Activated T-cell treated with anti-CD3 and anti-CD28 coated beads, Interleukin-2, amount 50 U/mL, for 72 hours (primary cell): ENCODE results near the gene ARAF. TPM values are rescaled to one million over a fixed set of nuclear protein-coding genes. Genes with fewer than 3 reads are reported as not detected.
"Not testable (repeated sequence)": the region's sequence is repeated elsewhere in the genome, so short reads cannot be mapped to it uniquely, and the experiment has no call there.

Experiments used
- ATAC-seq, 2 donors: fragments of 150-1000 bp; cut with Tn5 transposase; replicated peaks in 1 of 2; 2 replicates each; pipeline ENCODE4 v1.10.0; 2021; ENCODE audit warnings: moderate library complexity in 2 of 2, mild to moderate bottlenecking in 1 of 2
- DNase-seq, 2 donors: peaks; one replicate each; pipeline ENCODE4 v3.0.0; 2021 to 2022; ENCODE audit warnings: mixed read lengths in 1 of 2
- H3K27ac Mint-ChIP-seq: one replicate; pipeline ENCODE4 v1.8.0; 2022; ENCODE audit warnings: mild to moderate bottlenecking, moderate library complexity, mixed read lengths
- H3K27me3 Mint-ChIP-seq: one replicate; pipeline ENCODE4 v1.8.0; 2022; ENCODE audit warnings: low read depth, mixed read lengths
- H3K36me3 Mint-ChIP-seq, 2 donors: one replicate each; pipeline ENCODE4 v1.8.0; 2022; ENCODE audit warnings: mixed read lengths in 2 of 2, mild to moderate bottlenecking in 1 of 2; ENCODE audit not compliant: insufficient read depth in 2 of 2
- H3K4me1 Mint-ChIP-seq: one replicate; pipeline ENCODE4 v1.8.0; 2022; ENCODE audit warnings: low read depth, mixed read lengths
- H3K4me3 Mint-ChIP-seq, 2 donors: one replicate each; pipeline ENCODE4 v1.8.0; 2022; ENCODE audit warnings: mild to moderate bottlenecking in 2 of 2, mixed read lengths in 2 of 2, moderate library complexity in 2 of 2
- H3K9me3 Mint-ChIP-seq, 2 donors: one replicate each; pipeline ENCODE4 v1.8.0; 2022; ENCODE audit warnings: mixed read lengths in 2 of 2
- total RNA-seq, 2 donors: library from RNA; stranded (reverse); gene quantifications; one replicate each; pipeline ENCODE4 v1.2.3, GENCODE V29; 2022

The ARAF gene
- total RNA-seq, 2 donors from 2014 or later = 94.7 to 97.5 TPM

- H3K36me3 Mint-ChIP-seq = no peaks in the 10 kb centered on the region
- H3K27me3 Mint-ChIP-seq = peaks cover 3% of the 10 kb centered on the region
- ATAC-seq (no peak), DNase-seq (no peak)
- peak overlapping the region; percentile 57 to 88 for H3K4me3 Mint-ChIP-seq
- peaks cover 41% of the 10 kb centered on the region for H3K4me1 Mint-ChIP-seq
- no peaks in the 10 kb centered on the region for H3K9me3 Mint-ChIP-seq
- peak overlapping the region; percentile 53 for H3K27ac Mint-ChIP-seq
Observed at GRCh38 chrX:47583240-47583861, 22.3 kb downstream of the ARAF start.

- H3K27ac Mint-ChIP-seq = no peak overlapping the region
- H3K27me3 Mint-ChIP-seq = no peaks in the 10 kb centered on the region
- H3K36me3 Mint-ChIP-seq = no peaks in the 10 kb centered on the region
- no peak overlapping the region for H3K4me3 Mint-ChIP-seq
- no peaks in the 10 kb centered on the region for H3K9me3 Mint-ChIP-seq
- ATAC-seq = no peak
- no peak for DNase-seq
- H3K4me1 Mint-ChIP-seq = peaks cover 29% of the 10 kb centered on the region
Observed at GRCh38 chrX:47584714-47585113, 23.7 kb downstream of the ARAF start.

- Mint-ChIP-seq H3K4me3 (no peak overlapping the region), H3K27me3 (no peaks in the 10 kb centered on the region), H3K27ac (no peak overlapping the region), H3K4me1 (peaks cover 25% of the 10 kb centered on the region), H3K9me3 (no peaks in the 10 kb centered on the region), H3K36me3 (no peaks in the 10 kb centered on the region)
- DNase-seq (no peak), ATAC-seq (no peak)
Observed at GRCh38 chrX:47585273-47585672, 24.3 kb downstream of the ARAF start.

- Mint-ChIP-seq H3K9me3 (no peaks in the 10 kb centered on the region), H3K36me3 (no peaks in the 10 kb centered on the region), H3K4me3 (no peak overlapping the region), H3K27ac (no peak overlapping the region), H3K4me1 (peaks cover 23% of the 10 kb centered on the region), H3K27me3 (no peaks in the 10 kb centered on the region)
- ATAC-seq = no peak
- DNase-seq = no peak
Observed at GRCh38 chrX:47586043-47586787, 25.2 kb downstream of the ARAF start.

- DNase-seq (no peak), ATAC-seq (no peak)
- Mint-ChIP-seq H3K9me3 (no peaks in the 10 kb centered on the region), H3K27me3 (no peaks in the 10 kb centered on the region), H3K27ac (no peak overlapping the region), H3K4me1 (peaks cover 12% of the 10 kb centered on the region), H3K4me3 (no peak overlapping the region), H3K36me3 (no peaks in the 10 kb centered on the region)
Observed at GRCh38 chrX:47587091-47587891, 26.3 kb downstream of the ARAF start.

GRCh38 chrX:47587906-47588735, 27.1 kb downstream of the ARAF start:
- Mint-ChIP-seq H3K36me3 (no peaks in the 10 kb centered on the region), H3K4me1 (peaks cover 9% of the 10 kb centered on the region), H3K9me3 (no peaks in the 10 kb centered on the region), H3K27ac (no peak overlapping the region), H3K4me3 (no peak overlapping the region), H3K27me3 (no peaks in the 10 kb centered on the region)
- ATAC-seq = no peak
- DNase-seq = no peak

- Mint-ChIP-seq H3K27ac (no peak overlapping the region), H3K9me3 (no peaks in the 10 kb centered on the region), H3K4me3 (no peak overlapping the region), H3K4me1 (no peaks in the 10 kb centered on the region), H3K27me3 (no peaks in the 10 kb centered on the region), H3K36me3 (peaks cover 0 to 2% of the 10 kb centered on the region in 2 donors)
- DNase-seq (no peak), ATAC-seq (no peak)
Observed at GRCh38 chrX:47590984-47591383, 30.0 kb downstream of the ARAF start.

GRCh38 chrX:47593522-47593921, 32.5 kb downstream of the ARAF start:
- DNase-seq (no peak), ATAC-seq (no peak)
- H3K9me3 Mint-ChIP-seq = peaks cover 4 to 7% of the 10 kb centered on the region in 2 donors
- no peak overlapping the region for H3K4me3 Mint-ChIP-seq
- H3K27ac Mint-ChIP-seq = no peak overlapping the region
- H3K27me3 Mint-ChIP-seq = no peaks in the 10 kb centered on the region
- peaks cover 5 to 9% of the 10 kb centered on the region in 2 donors for H3K36me3 Mint-ChIP-seq
- no peaks in the 10 kb centered on the region for H3K4me1 Mint-ChIP-seq

GRCh38 chrX:47595716-47596251, 34.8 kb downstream of the ARAF start:
- DNase-seq = no peak
- Mint-ChIP-seq H3K27me3 (peaks cover 8% of the 10 kb centered on the region), H3K27ac (peak overlapping the region; percentile 72), H3K4me3 (no peak overlapping the region), H3K4me1 (no peaks in the 10 kb centered on the region), H3K36me3 (peaks cover 5 to 9% of the 10 kb centered on the region in 2 donors), H3K9me3 (peaks cover 4 to 7% of the 10 kb centered on the region in 2 donors)
- ATAC-seq = no peak

- DNase-seq = no peak
- H3K27ac Mint-ChIP-seq = peak overlapping the region; percentile 72
Observed at GRCh38 chrX:47596256-47596655, 35.3 kb downstream of the ARAF start.

GRCh38 chrX:47597222-47597621, 36.2 kb downstream of the ARAF start:
- DNase-seq = no peak
- no peak overlapping the region for H3K4me3 Mint-ChIP-seq
- no peaks in the 10 kb centered on the region for H3K4me1 Mint-ChIP-seq
- H3K36me3 Mint-ChIP-seq = peaks cover 5 to 9% of the 10 kb centered on the region in 2 donors
- no peak for ATAC-seq
- H3K27me3 Mint-ChIP-seq = peaks cover 8% of the 10 kb centered on the region
- no peak overlapping the region for H3K27ac Mint-ChIP-seq
- peaks cover 4 to 7% of the 10 kb centered on the region in 2 donors for H3K9me3 Mint-ChIP-seq

More at GRCh38 chrX:47596256-47596655, 35.3 kb downstream of the ARAF start:
- peaks cover 5 to 9% of the 10 kb centered on the region in 2 donors for H3K36me3 Mint-ChIP-seq
- peaks cover 8% of the 10 kb centered on the region for H3K27me3 Mint-ChIP-seq
- H3K4me1 Mint-ChIP-seq = no peaks in the 10 kb centered on the region
- peaks cover 4 to 7% of the 10 kb centered on the region in 2 donors for H3K9me3 Mint-ChIP-seq
- ATAC-seq = no peak
- no peak overlapping the region for H3K4me3 Mint-ChIP-seq

- H3K4me1 Mint-ChIP-seq, H3K4me3 Mint-ChIP-seq, DNase-seq, H3K27ac Mint-ChIP-seq, H3K9me3 Mint-ChIP-seq, H3K27me3 Mint-ChIP-seq, H3K36me3 Mint-ChIP-seq, ATAC-seq: not testable (repeated sequence)
Observed at GRCh38 chrX:47603125-47603524, 42.1 kb downstream of the ARAF start.
